ENCODE results near the gene PUM2. TPM values are rescaled to one million over a fixed set of nuclear protein-coding genes. Genes with fewer than 3 reads are reported as not detected.

The PUM2 gene
- total and polyA plus RNA-seq, 2 of the 8 experiments (the other 6 are each of a cell fraction or from before 2014, with no cell fraction given), result 46.6 to 114 TPM

DNA sequence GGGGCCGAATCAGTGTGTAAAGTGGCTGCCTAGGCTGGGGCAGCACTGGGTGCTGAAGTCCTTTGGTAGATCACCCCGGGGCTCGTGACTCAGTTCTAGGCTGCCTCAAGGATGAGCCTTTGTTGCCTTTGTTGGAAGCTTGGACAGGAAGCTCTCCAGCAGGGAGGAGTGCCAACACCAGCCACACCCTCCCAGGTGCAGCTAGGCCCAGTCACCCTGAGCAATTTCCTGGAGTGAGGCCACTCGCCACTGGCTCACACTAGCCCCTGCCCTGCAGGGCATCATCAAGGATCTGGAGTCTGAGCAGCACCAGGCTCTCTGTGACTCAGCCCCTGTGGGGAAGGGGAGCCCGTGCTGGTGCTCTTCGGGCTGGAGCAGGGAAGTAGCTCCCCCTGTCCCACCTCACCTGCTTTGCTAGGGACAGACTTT lies 119.0 kb downstream of the PUM2 start:
- Histone ChIP-seq H3K27me3 (replicated peaks in 1 of 4; ENCODE audit: control insufficient read depth in 3 of 4, extremely low read depth in 1 of 4, insufficient read depth in 3 of 4, low read length in 3 of 4) (no peaks in the 10 kb centered on the region; a peak in 1 of 7 replicates), H3K9ac (replicated peaks in 1 of 4; ENCODE audit: extremely low read depth in 1 of 4, low read depth in 3 of 4, low read length in 3 of 4) (no peak overlapping the region), H3K4me3 (ENCODE audit: extremely low read depth in 1 of 4, insufficient read depth in 2 of 4, low read depth in 3 of 4, low read length in 4 of 4) (no peak overlapping the region), H3K23me2 (ENCODE audit: low read depth, low read length) (no peaks in the 10 kb centered on the region; the same call in 1 of the 2 replicates), H3K36me3 (ENCODE audit: control insufficient read depth in 2 of 4, insufficient read depth in 4 of 4, low read length in 3 of 4) (no peaks in the 10 kb centered on the region), H3K27ac (ENCODE audit: low read depth, low read length) (no peak overlapping the region), H3K4me1 (replicated peaks in 1 of 4; ENCODE audit: control insufficient read depth in 3 of 4, insufficient read depth in 4 of 4, low read length in 3 of 4) (peaks cover 3 to 11% (median 5%) of the 10 kb centered on the region in 4 experiments), H4K91ac (replicated peaks; ENCODE audit: insufficient read length, low read length) (peak overlapping the region; percentile 40), H3K9me3 (ENCODE audit: insufficient read depth in 2 of 2, low read depth in 1 of 2, low read length in 1 of 2) (no peaks in the 10 kb centered on the region), H3K79me2 (ENCODE audit: control insufficient read depth in 1 of 2, insufficient read depth in 2 of 2, low read length in 2 of 2) (no peaks in the 10 kb centered on the region), H4K5ac (ENCODE audit: insufficient read length, low read depth, low read length) (no peak overlapping the region), H3K18ac (ENCODE audit: extremely low read depth, low read length) (peak overlapping the region; percentile 19; the same call in 1 of the 2 replicates), H2BK12ac (ENCODE audit: low read depth, low read length) (peak overlapping the region; percentile 65; the same call in 1 of the 2 replicates), H3K4ac (replicated peaks; ENCODE audit: insufficient read length, low read depth, low read length) (no peak overlapping the region), H3K56ac (replicated peaks; ENCODE audit: insufficient read length, low read depth, low read length) (no peak overlapping the region), H2BK5ac (ENCODE audit: low read depth, low read length) (peak overlapping the region; percentile 35; the same call in 1 of the 2 replicates), H2BK120ac (replicated peaks; ENCODE audit: low read depth, low read length) (no peak overlapping the region), H2BK15ac (ENCODE audit: low read length) (peak overlapping the region; percentile 85; the same call in 1 of the 2 replicates), H3K23ac (ENCODE audit: insufficient read length) (no peak overlapping the region), H2AFZ (ENCODE audit: low read length) (peak overlapping the region; percentile 48; the same call in 1 of the 2 replicates), H2AK5ac (ENCODE audit: low read depth, low read length) (no peak overlapping the region), H3K79me1 (ENCODE audit: low read depth, low read length) (no peaks in the 10 kb centered on the region), H3K14ac (ENCODE audit: insufficient read length) (no peak overlapping the region), H4K20me1 (replicated peaks in 1 of 2; ENCODE audit: control insufficient read depth in 1 of 2, insufficient read depth in 2 of 2, low read length in 2 of 2) (peaks cover 0 to under 1% of the 10 kb centered on the region in 2 experiments), H4K8ac (ENCODE audit: extremely low read depth, insufficient read depth, low read length) (peak overlapping the region; percentile 58; the same call in 1 of the 2 replicates), H2BK20ac (ENCODE audit: low read length) (peak overlapping the region; percentile 49; the same call in 1 of the 2 replicates), H3K4me2 (ENCODE audit: insufficient read depth in 1 of 2, low read depth in 2 of 2, low read length in 2 of 2) (no peak overlapping the region)
- TF ChIP-seq TAF7 (optimal IDR thresholded peaks at IDR 0.05; ENCODE audit: borderline replicate concordance, low read depth, low read length) (no peak), CTBP2 (IDR thresholded peaks at IDR 0.05; ENCODE audit: borderline replicate concordance, insufficient read depth, insufficient read length, low read length) (no peak), NRF1 (IDR thresholded peaks at IDR 0.05; ENCODE audit: low read depth, low read length) (no peak), GABPA (IDR thresholded peaks at IDR 0.05; ENCODE audit: borderline replicate concordance, insufficient read depth, low read length) (no peak), GTF2F1 (IDR thresholded peaks at IDR 0.05; ENCODE audit: borderline replicate concordance, low read depth, low read length) (no peak), RAD21 (IDR thresholded peaks at IDR 0.05 in 1 of 2, conservative IDR thresholded peaks at IDR 0.05 in 1 of 2; ENCODE audit: low read depth in 2 of 2, low read length in 2 of 2) (peak; percentile 32 to 33; a peak in 3 of 4 replicates)
- TF ChIP-seq, protein P1, sequence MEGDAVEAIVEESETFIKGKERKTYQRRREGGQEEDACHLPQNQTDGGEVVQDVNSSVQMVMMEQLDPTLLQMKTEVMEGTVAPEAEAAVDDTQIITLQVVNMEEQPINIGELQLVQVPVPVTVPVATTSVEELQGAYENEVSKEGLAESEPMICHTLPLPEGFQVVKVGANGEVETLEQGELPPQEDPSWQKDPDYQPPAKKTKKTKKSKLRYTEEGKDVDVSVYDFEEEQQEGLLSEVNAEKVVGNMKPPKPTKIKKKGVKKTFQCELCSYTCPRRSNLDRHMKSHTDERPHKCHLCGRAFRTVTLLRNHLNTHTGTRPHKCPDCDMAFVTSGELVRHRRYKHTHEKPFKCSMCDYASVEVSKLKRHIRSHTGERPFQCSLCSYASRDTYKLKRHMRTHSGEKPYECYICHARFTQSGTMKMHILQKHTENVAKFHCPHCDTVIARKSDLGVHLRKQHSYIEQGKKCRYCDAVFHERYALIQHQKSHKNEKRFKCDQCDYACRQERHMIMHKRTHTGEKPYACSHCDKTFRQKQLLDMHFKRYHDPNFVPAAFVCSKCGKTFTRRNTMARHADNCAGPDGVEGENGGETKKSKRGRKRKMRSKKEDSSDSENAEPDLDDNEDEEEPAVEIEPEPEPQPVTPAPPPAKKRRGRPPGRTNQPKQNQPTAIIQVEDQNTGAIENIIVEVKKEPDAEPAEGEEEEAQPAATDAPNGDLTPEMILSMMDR (IDR thresholded peaks at IDR 0.05; ENCODE audit: control extremely low read depth in 1 of 3, insufficient read depth in 1 of 3, low read depth in 1 of 3, low read length in 3 of 3), result peak in 2 of 3 experiments; percentile 16 to 33; a peak in 2 of 4 replicates
- POLR2A ChIA-PET (ENCODE audit: partially characterized antibody), result interaction anchor here (0.7 to 2.1 kb wide), 10 partner anchors 8 to 373 kb away, joined by 3 to 7 read pairs (median 4); partner anchors contain the start of gene RHOB
- DNase-seq (ENCODE audit: low read depth in 1 of 2, low spot score in 2 of 2), result peak; percentile 68 to 72
- no peak for FAIRE-seq
- CTCF ChIA-PET (ENCODE audit: partially characterized antibody), result interaction anchor here (0.5 to 6.8 kb wide), 23 partner anchors 8 to 216 kb away, joined by 3 to 63 read pairs (median 4); no protein-coding TSS in a partner anchor
- WGBS, 2 experiments (ENCODE audit: extremely low coverage in 1 of 2, insufficient coverage in 1 of 2, insufficient read length in 1 of 2, insufficient replicate concordance in 2 of 2, low coverage in 1 of 2, low lambda C conversion rate in 2 of 2, missing lambda C conversion rate in 1 of 2), result 73% methylated on average over 6 of the region's 6 CpGs; no CpG with 5 or more reads in 1 of the 2 experiments

Data from H1 (cell line).